ENCODE results near the gene STXBP4. TPM values are rescaled to one million over a fixed set of nuclear protein-coding genes. Genes with fewer than 3 reads are reported as not detected.

STXBP4 gene
- total RNA-seq, 1 experiment from 2014 or later, result 16.8 TPM

DNA sequence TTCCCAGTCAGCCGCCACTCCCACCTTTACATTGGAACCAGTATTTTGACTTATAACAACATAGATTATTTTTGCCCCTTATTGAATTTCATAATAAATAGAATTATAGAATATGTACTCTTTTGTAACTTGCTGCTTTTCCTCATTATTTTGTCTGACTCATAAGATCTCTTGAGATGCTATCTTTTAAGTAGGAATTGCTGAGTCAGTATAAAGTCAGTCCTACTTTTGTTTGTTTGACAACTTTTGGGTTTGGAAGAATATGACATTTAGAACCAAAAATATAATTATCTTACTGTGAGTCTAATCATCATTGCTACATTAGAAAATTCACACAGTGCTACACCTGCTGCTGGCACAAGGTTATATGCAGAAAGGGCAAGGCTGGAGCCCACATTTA is 69.7 kb downstream of the STXBP4 start:
- Mint-ChIP-seq H3K27me3 (ENCODE audit: insufficient read depth, unreplicated experiment) (no peaks in the 10 kb centered on the region), H3K4me3 (ENCODE audit: unreplicated experiment) (no peak overlapping the region), H3K36me3 (ENCODE audit: insufficient read depth, unreplicated experiment) (no peaks in the 10 kb centered on the region), H3K27ac (ENCODE audit: unreplicated experiment) (no peak overlapping the region), H3K9me3 (ENCODE audit: unreplicated experiment) (no peaks in the 10 kb centered on the region), H3K4me1 (ENCODE audit: low read depth, unreplicated experiment) (no peaks in the 10 kb centered on the region)
- no TSS peak for BruUV-seq (replicated peaks)
- intact Hi-C loops (cut with micrococcal nuclease; ENCODE audit: unreplicated experiment), result no loop called here
- Histone ChIP-seq H3K4me3 (ENCODE audit: low read depth, low read length) (no peak overlapping the region), H3K27me3 (replicated peaks; ENCODE audit: control insufficient read depth, insufficient read depth, low read length) (no peaks in the 10 kb centered on the region), H3K9me3 (no peaks in the 10 kb centered on the region), H3K4me1 (no peaks in the 10 kb centered on the region), H3K36me3 (ENCODE audit: control insufficient read depth, insufficient read depth, low read length) (no peaks in the 10 kb centered on the region)
- CTCF ChIA-PET, result no interaction called here
- no peak for DNase-seq
- TF ChIP-seq, protein P1, sequence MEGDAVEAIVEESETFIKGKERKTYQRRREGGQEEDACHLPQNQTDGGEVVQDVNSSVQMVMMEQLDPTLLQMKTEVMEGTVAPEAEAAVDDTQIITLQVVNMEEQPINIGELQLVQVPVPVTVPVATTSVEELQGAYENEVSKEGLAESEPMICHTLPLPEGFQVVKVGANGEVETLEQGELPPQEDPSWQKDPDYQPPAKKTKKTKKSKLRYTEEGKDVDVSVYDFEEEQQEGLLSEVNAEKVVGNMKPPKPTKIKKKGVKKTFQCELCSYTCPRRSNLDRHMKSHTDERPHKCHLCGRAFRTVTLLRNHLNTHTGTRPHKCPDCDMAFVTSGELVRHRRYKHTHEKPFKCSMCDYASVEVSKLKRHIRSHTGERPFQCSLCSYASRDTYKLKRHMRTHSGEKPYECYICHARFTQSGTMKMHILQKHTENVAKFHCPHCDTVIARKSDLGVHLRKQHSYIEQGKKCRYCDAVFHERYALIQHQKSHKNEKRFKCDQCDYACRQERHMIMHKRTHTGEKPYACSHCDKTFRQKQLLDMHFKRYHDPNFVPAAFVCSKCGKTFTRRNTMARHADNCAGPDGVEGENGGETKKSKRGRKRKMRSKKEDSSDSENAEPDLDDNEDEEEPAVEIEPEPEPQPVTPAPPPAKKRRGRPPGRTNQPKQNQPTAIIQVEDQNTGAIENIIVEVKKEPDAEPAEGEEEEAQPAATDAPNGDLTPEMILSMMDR (IDR thresholded peaks at IDR 0.05; ENCODE audit: insufficient read depth in 1 of 2, low read depth in 1 of 2, low read length in 1 of 2, severe bottlenecking in 1 of 2, unreplicated experiment in 1 of 2), result no peak
- POLR2A ChIA-PET, result no interaction called here

DNA sequence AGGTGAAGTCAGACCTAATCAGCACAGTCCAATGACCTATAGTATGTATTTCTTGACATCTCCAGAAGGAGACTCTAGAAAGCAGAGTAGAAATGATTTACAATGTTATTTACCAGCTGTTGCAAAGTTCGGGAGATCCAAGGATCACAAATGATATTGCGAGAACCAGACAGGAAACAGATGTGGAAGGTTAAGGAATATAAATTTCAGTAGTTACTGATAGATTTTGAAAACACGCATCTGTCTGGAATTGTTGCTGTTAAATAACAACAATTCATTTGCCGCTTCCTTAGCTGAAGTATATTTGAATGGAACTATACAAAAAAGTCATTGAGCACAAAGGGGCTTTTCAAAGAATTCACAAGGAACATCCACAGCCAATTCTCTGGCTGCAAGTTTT is 72.0 kb downstream of the STXBP4 start:
- Histone ChIP-seq H3K36me3 (ENCODE audit: control insufficient read depth, insufficient read depth, low read length) (no peaks in the 10 kb centered on the region), H3K4me1 (no peaks in the 10 kb centered on the region), H3K9me3 (no peaks in the 10 kb centered on the region), H3K27me3 (replicated peaks; ENCODE audit: control insufficient read depth, insufficient read depth, low read length) (no peaks in the 10 kb centered on the region), H3K4me3 (ENCODE audit: low read depth, low read length) (no peak overlapping the region)
- Mint-ChIP-seq H3K4me1 (ENCODE audit: low read depth, unreplicated experiment) (no peaks in the 10 kb centered on the region), H3K4me3 (ENCODE audit: unreplicated experiment) (no peak overlapping the region), H3K27me3 (ENCODE audit: insufficient read depth, unreplicated experiment) (no peaks in the 10 kb centered on the region), H3K27ac (ENCODE audit: unreplicated experiment) (no peak overlapping the region), H3K9me3 (ENCODE audit: unreplicated experiment) (no peaks in the 10 kb centered on the region), H3K36me3 (ENCODE audit: insufficient read depth, unreplicated experiment) (no peaks in the 10 kb centered on the region)
- no peak for DNase-seq
- intact Hi-C loops (cut with micrococcal nuclease; ENCODE audit: unreplicated experiment), result loop anchor here (1.0 kb wide), 1 partner anchor 8 kb away; no protein-coding TSS in a partner anchor
- POLR2A ChIA-PET, result no interaction called here
- BruUV-seq (replicated peaks), result no TSS peak
- TF ChIP-seq, protein P1 (IDR thresholded peaks at IDR 0.05; ENCODE audit: insufficient read depth in 1 of 2, low read depth in 1 of 2, low read length in 1 of 2, severe bottlenecking in 1 of 2, unreplicated experiment in 1 of 2), result no peak
- CTCF ChIA-PET, result interaction anchor here (1.1 kb wide), 1 partner anchor 308 kb away, joined by 3 read pairs; no protein-coding TSS in a partner anchor

DNA sequence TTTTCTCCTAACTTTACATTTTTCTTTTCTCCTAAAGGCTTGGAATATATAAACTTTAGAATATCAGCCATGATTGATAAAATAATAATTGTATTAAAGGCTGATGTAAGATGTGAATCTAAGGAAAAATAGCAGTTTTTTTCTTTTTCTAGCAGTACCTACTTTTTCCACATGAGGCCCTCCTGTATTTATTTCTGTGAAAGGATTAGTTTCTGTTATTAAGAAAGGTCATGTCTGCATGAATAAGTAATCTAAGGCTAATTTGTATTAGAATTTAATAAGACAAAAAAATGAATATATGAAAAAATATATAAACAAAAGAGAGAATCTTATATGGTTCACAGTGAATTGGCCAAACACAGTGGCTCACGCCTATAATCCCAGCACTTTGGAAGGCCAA is 85.3 kb downstream of the STXBP4 start:
- no peaks in the 10 kb centered on the region for H3K4me1 Mint-ChIP-seq (ENCODE audit: low read depth, unreplicated experiment)
- BruUV-seq (replicated peaks), result no TSS peak
- H3K27me3 ChIP-seq (replicated peaks; ENCODE audit: control insufficient read depth, insufficient read depth, low read length), result no peaks in the 10 kb centered on the region
- TF ChIP-seq, protein P1 (IDR thresholded peaks at IDR 0.05; ENCODE audit: insufficient read depth in 1 of 2, low read depth in 1 of 2, low read length in 1 of 2, severe bottlenecking in 1 of 2, unreplicated experiment in 1 of 2), result peak; percentile 17 to 47
- no peak overlapping the region for H3K4me3 ChIP-seq (ENCODE audit: low read depth, low read length)
- ChIA-PET CTCF (no interaction called here), POLR2A (no interaction called here)
- DNase-seq, result no peak
- no peaks in the 10 kb centered on the region for H3K9me3 ChIP-seq
- H3K36me3 ChIP-seq (ENCODE audit: control insufficient read depth, insufficient read depth, low read length), result no peaks in the 10 kb centered on the region
- H3K36me3 Mint-ChIP-seq (ENCODE audit: insufficient read depth, unreplicated experiment), result no peaks in the 10 kb centered on the region
- intact Hi-C loops (cut with micrococcal nuclease; ENCODE audit: unreplicated experiment), result loop anchor here (2.0 to 10.0 kb wide), 4 partner anchors 141 to 461 kb away; partner anchors contain the start of gene SMIM36
- H3K27ac Mint-ChIP-seq (ENCODE audit: unreplicated experiment), result no peak overlapping the region
- H3K4me3 Mint-ChIP-seq (ENCODE audit: unreplicated experiment), result no peak overlapping the region
- no peaks in the 10 kb centered on the region for H3K4me1 ChIP-seq
- no peaks in the 10 kb centered on the region for H3K27me3 Mint-ChIP-seq (ENCODE audit: insufficient read depth, unreplicated experiment)
- no peaks in the 10 kb centered on the region for H3K9me3 Mint-ChIP-seq (ENCODE audit: unreplicated experiment)

Measured in Caco-2 (cell line).